Measurements from ENCODE around the gene BAIAP2.

The BAIAP2 gene

GRCh38 chr17:81160306-81160705 lies 125.4 kb downstream of the BAIAP2 start:
- Histone ChIP-seq H3K9ac (ENCODE audit: low read depth in 1 of 2, low read length in 2 of 2) (no peak overlapping the region), H3K27me3 (ENCODE audit: control insufficient read depth in 1 of 2, insufficient read depth in 2 of 2, low read length in 2 of 2) (peaks cover 0 to 6% of the 10 kb centered on the region in 2 donors), H3K9me3 (ENCODE audit: control insufficient read depth in 1 of 2, low read length in 2 of 2) (no peaks in the 10 kb centered on the region), H3K4me3 (ENCODE audit: low read depth in 1 of 2, low read length in 2 of 2) (no peak overlapping the region), H3K4me1 (ENCODE audit: control insufficient read depth in 1 of 2, insufficient read depth in 2 of 2, low read length in 2 of 2) (peaks cover 0 to 2% of the 10 kb centered on the region in 2 donors), H3K36me3 (ENCODE audit: control insufficient read depth in 1 of 2, insufficient read depth in 2 of 2, low read length in 2 of 2) (no peaks in the 10 kb centered on the region), H3K27ac (ENCODE audit: low read depth, low read length) (no peak overlapping the region)

GRCh38 chr17:81160747-81161453 lies 125.9 kb downstream of the BAIAP2 start:
- Histone ChIP-seq H3K4me1 (ENCODE audit: control insufficient read depth in 1 of 2, insufficient read depth in 2 of 2, low read length in 2 of 2) (peaks cover 0 to 7% of the 10 kb centered on the region in 2 donors), H3K36me3 (ENCODE audit: control insufficient read depth in 1 of 2, insufficient read depth in 2 of 2, low read length in 2 of 2) (no peaks in the 10 kb centered on the region), H3K27me3 (ENCODE audit: control insufficient read depth in 1 of 2, insufficient read depth in 2 of 2, low read length in 2 of 2) (peaks cover 0 to 6% of the 10 kb centered on the region in 2 donors), H3K4me3 (ENCODE audit: low read depth in 1 of 2, low read length in 2 of 2) (no peak overlapping the region), H3K9ac (ENCODE audit: low read depth in 1 of 2, low read length in 2 of 2) (no peak overlapping the region), H3K9me3 (ENCODE audit: control insufficient read depth in 1 of 2, low read length in 2 of 2) (no peaks in the 10 kb centered on the region), H3K27ac (ENCODE audit: low read depth, low read length) (no peak overlapping the region)

DNA sequence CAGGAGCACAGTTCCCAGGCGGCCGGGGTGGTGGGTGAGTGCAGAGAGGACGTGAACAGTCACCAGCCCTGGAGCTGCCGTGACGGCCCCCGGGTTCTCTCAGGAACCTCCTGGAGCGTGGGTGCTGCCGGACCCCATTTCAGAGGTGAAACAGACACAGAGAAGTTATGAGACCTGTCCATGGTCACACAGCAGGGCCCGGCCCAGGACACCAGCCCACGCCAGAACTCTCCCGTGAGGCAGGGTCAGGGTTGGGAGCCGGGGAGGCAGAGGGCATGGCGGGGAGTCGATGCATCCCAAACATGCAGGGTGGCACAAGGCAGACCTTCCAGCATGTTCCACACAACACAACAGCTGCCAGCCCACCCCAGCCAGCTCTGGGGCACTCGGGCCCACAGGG lies 126.6 kb downstream of the BAIAP2 start:
- no peak overlapping the region for H3K9ac ChIP-seq (ENCODE audit: low read depth in 1 of 2, low read length in 2 of 2)
- no peak overlapping the region for H3K4me3 ChIP-seq (ENCODE audit: low read depth in 1 of 2, low read length in 2 of 2)
- H3K4me1 ChIP-seq (ENCODE audit: control insufficient read depth in 1 of 2, insufficient read depth in 2 of 2, low read length in 2 of 2), result peaks cover 0 to 7% of the 10 kb centered on the region in 2 donors
- H3K36me3 ChIP-seq (ENCODE audit: control insufficient read depth in 1 of 2, insufficient read depth in 2 of 2, low read length in 2 of 2), result no peaks in the 10 kb centered on the region
- peaks cover 0 to 6% of the 10 kb centered on the region in 2 donors for H3K27me3 ChIP-seq (ENCODE audit: control insufficient read depth in 1 of 2, insufficient read depth in 2 of 2, low read length in 2 of 2)
- no peak overlapping the region for H3K27ac ChIP-seq (ENCODE audit: low read depth, low read length)
- no peaks in the 10 kb centered on the region for H3K9me3 ChIP-seq (ENCODE audit: control insufficient read depth in 1 of 2, low read length in 2 of 2)

DNA sequence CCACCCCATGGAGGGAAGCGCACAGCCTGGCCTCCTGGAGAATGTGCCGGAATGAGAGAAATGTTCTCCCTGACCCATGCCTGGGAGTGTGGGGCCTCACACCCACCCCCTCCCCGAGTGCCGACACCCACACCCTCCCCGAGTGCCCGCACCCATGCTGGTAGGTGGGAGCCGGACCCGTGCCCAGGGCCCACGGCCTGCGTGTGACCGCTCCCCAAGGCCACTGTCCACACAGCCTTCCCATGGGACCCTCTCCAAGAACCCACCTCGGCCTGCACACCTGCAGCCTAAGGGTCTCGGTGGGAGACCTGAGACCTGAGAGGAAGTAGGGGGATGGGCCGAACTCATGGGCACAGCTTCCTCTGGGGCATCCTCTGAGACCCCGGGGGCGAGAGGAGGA lies 127.0 kb downstream of the BAIAP2 start:
- H3K36me3 ChIP-seq (ENCODE audit: control insufficient read depth in 1 of 2, insufficient read depth in 2 of 2, low read length in 2 of 2), result no peaks in the 10 kb centered on the region
- no peak overlapping the region for H3K9ac ChIP-seq (ENCODE audit: low read depth in 1 of 2, low read length in 2 of 2)
- H3K4me1 ChIP-seq (ENCODE audit: control insufficient read depth in 1 of 2, insufficient read depth in 2 of 2, low read length in 2 of 2), result peaks cover 0 to 7% of the 10 kb centered on the region in 2 donors
- no peak overlapping the region for H3K4me3 ChIP-seq (ENCODE audit: low read depth in 1 of 2, low read length in 2 of 2)
- no peaks in the 10 kb centered on the region for H3K9me3 ChIP-seq (ENCODE audit: control insufficient read depth in 1 of 2, low read length in 2 of 2)
- no peak overlapping the region for H3K27ac ChIP-seq (ENCODE audit: low read depth, low read length)
- H3K27me3 ChIP-seq (ENCODE audit: control insufficient read depth in 1 of 2, insufficient read depth in 2 of 2, low read length in 2 of 2), result peaks cover 3 to 6% of the 10 kb centered on the region in 2 donors

DNA sequence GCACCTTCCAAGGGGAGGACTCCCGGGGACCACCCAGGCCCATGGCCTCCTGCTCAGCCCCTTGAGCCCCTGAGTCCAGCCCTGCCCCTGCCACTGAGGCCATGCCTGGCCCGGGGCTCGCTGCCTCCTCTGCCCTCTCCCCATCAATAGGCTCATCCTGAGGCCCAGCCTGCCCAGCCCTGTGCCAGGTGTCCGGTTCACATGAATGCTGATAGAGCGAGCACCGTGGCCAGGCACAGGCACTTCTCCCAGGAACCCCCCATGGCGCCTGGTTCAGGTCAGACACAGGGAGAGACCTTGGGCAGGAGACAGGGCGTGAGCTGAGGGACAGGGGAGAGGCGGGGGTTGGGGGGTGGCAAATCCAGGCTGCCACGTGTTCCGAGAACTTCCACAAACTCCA lies 127.5 kb downstream of the BAIAP2 start:
- Histone ChIP-seq H3K36me3 (ENCODE audit: control insufficient read depth in 1 of 2, insufficient read depth in 2 of 2, low read length in 2 of 2) (no peaks in the 10 kb centered on the region), H3K27me3 (ENCODE audit: control insufficient read depth in 1 of 2, insufficient read depth in 2 of 2, low read length in 2 of 2) (peaks cover 3 to 6% of the 10 kb centered on the region in 2 donors), H3K9ac (ENCODE audit: low read depth in 1 of 2, low read length in 2 of 2) (no peak overlapping the region), H3K4me1 (ENCODE audit: control insufficient read depth in 1 of 2, insufficient read depth in 2 of 2, low read length in 2 of 2) (peaks cover 0 to 7% of the 10 kb centered on the region in 2 donors), H3K4me3 (ENCODE audit: low read depth in 1 of 2, low read length in 2 of 2) (no peak overlapping the region), H3K9me3 (ENCODE audit: control insufficient read depth in 1 of 2, low read length in 2 of 2) (no peaks in the 10 kb centered on the region), H3K27ac (ENCODE audit: low read depth, low read length) (no peak overlapping the region)

- Histone ChIP-seq H3K27ac (ENCODE audit: low read depth, low read length) (no peak overlapping the region), H3K9ac (ENCODE audit: low read depth in 1 of 2, low read length in 2 of 2) (no peak overlapping the region), H3K4me1 (ENCODE audit: control insufficient read depth in 1 of 2, insufficient read depth in 2 of 2, low read length in 2 of 2) (peaks cover 0 to 7% of the 10 kb centered on the region in 2 donors)
Observed at GRCh38 chr17:81163051-81163695, 128.2 kb downstream of the BAIAP2 start.

GRCh38 chr17:81163703-81164370 lies 128.9 kb downstream of the BAIAP2 start:
- Histone ChIP-seq H3K36me3 (ENCODE audit: control insufficient read depth in 1 of 2, insufficient read depth in 2 of 2, low read length in 2 of 2) (no peaks in the 10 kb centered on the region), H3K9me3 (ENCODE audit: control insufficient read depth in 1 of 2, low read length in 2 of 2) (no peaks in the 10 kb centered on the region), H3K27me3 (ENCODE audit: control insufficient read depth in 1 of 2, insufficient read depth in 2 of 2, low read length in 2 of 2) (peaks cover 5 to 6% of the 10 kb centered on the region in 2 donors), H3K4me1 (ENCODE audit: control insufficient read depth in 1 of 2, insufficient read depth in 2 of 2, low read length in 2 of 2) (peaks cover 0 to 7% of the 10 kb centered on the region in 2 donors), H3K4me3 (ENCODE audit: low read depth in 1 of 2, low read length in 2 of 2) (no peak overlapping the region), H3K27ac (ENCODE audit: low read depth, low read length) (no peak overlapping the region), H3K9ac (ENCODE audit: low read depth in 1 of 2, low read length in 2 of 2) (no peak overlapping the region)

More at GRCh38 chr17:81163051-81163695, 128.2 kb downstream of the BAIAP2 start:
- H3K4me3 ChIP-seq (ENCODE audit: low read depth in 1 of 2, low read length in 2 of 2), result no peak overlapping the region
- H3K36me3 ChIP-seq (ENCODE audit: control insufficient read depth in 1 of 2, insufficient read depth in 2 of 2, low read length in 2 of 2), result no peaks in the 10 kb centered on the region
- peaks cover 3 to 6% of the 10 kb centered on the region in 2 donors for H3K27me3 ChIP-seq (ENCODE audit: control insufficient read depth in 1 of 2, insufficient read depth in 2 of 2, low read length in 2 of 2)
- H3K9me3 ChIP-seq (ENCODE audit: control insufficient read depth in 1 of 2, low read length in 2 of 2), result no peaks in the 10 kb centered on the region

DNA sequence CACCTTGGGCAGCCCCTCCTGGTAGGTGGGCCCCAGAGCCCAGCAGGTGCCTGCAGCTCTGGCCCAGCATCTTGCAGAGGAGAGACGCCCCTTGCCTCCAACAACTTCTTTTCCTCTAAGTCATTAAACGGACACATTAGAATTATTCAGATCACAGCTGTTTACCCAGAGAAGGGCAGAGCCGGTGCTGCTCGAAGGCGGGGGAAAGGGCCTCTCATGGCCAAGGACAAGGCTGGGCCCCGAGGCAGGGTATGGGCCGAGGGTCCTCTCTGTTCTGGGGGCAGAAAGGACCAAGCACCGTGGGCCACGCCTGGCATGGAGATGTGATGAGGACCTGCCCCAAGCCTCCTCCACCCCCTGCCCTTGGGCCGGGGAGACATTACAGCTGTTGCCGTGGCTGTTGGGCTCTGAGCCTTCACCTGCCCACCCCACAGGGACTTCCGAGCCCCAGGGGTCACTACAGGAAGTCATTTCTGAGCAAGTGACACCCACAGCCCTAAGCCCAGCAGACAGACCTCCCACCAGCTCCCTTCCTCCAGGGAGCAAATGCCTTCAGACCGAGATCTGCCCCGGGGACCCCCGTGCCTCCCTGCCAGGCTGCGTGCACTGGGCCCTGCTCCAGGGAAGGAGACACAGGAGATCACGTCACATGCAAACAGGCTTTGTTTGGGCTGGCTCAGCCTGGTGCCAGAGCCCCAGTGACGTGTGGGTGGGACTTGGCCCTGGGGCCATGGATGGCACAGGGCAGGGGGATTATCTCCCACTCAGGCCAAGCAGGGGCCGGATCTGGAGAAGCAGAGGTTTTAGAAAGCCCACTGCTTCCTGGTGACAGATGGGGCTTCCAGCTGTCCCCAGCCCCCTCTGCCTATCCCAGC lies 129.7 kb downstream of the BAIAP2 start:
- H3K27me3 ChIP-seq (ENCODE audit: control insufficient read depth in 1 of 2, insufficient read depth in 2 of 2, low read length in 2 of 2), result peaks cover 6% of the 10 kb centered on the region in 2 donors
- no peaks in the 10 kb centered on the region for H3K9me3 ChIP-seq (ENCODE audit: control insufficient read depth in 1 of 2, low read length in 2 of 2)
- no peak overlapping the region for H3K9ac ChIP-seq (ENCODE audit: low read depth in 1 of 2, low read length in 2 of 2)
- H3K36me3 ChIP-seq (ENCODE audit: control insufficient read depth in 1 of 2, insufficient read depth in 2 of 2, low read length in 2 of 2), result no peaks in the 10 kb centered on the region
- no peak overlapping the region for H3K27ac ChIP-seq (ENCODE audit: low read depth, low read length)
- no peak overlapping the region for H3K4me3 ChIP-seq (ENCODE audit: low read depth in 1 of 2, low read length in 2 of 2)
- H3K4me1 ChIP-seq (ENCODE audit: control insufficient read depth in 1 of 2, insufficient read depth in 2 of 2, low read length in 2 of 2), result peaks cover 0 to 7% of the 10 kb centered on the region in 2 donors

DNA sequence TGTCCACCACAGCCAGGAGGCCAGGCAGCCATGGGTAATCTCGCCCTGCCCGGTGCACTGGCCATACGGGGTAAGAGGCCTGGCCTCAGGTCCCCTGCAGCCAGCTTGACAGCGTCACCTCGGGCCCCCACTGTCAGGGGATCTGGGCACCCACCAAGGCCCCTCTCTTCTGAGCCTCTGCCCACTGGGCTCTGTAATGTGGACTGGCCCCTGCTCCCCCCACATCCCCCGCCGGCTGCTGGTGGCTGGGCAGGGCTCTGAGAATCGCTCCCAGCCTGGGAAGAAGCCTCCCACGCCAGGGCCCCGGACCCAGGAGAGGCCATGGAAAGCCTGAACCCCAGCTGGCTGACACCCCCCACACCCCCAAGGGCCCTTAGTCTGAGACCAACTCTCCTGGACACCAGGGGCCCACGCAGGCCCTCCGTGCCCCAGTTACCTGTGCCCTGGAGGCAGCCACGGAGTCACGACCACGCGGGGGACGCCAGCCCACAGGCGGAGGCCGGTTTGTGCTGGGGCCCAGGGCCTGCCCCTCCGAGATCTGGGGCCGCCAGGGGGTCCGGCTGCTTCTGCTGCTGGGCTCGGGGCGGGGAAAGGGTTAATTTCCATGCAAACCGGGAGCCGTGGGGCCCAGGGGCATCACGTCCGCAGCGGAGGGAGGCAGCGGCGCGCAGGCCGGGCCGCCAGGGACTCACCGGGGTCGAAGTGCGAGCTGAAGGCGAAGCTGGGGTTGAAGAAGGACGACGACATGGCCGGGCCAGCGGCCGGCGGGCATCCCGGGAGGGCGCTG lies 130.5 kb downstream of the BAIAP2 start, which contains the start of gene PVALEF:
PVALEF (plus strand) TSS at position 262 of the 787 bp plus-strand sequence. CDS start 15,720 bp downstream, outside the sequence.
- Histone ChIP-seq H3K9me3 (ENCODE audit: control insufficient read depth in 1 of 2, low read length in 2 of 2) (no peaks in the 10 kb centered on the region), H3K36me3 (ENCODE audit: control insufficient read depth in 1 of 2, insufficient read depth in 2 of 2, low read length in 2 of 2) (no peaks in the 10 kb centered on the region), H3K9ac (ENCODE audit: low read depth in 1 of 2, low read length in 2 of 2) (no peak within 1 kb of the TSS), H3K4me1 (ENCODE audit: control insufficient read depth in 1 of 2, insufficient read depth in 2 of 2, low read length in 2 of 2) (peaks cover 0 to 7% of the 10 kb centered on the region in 2 donors), H3K27ac (ENCODE audit: low read depth, low read length) (no peak within 1 kb of the TSS), H3K27me3 (ENCODE audit: control insufficient read depth in 1 of 2, insufficient read depth in 2 of 2, low read length in 2 of 2) (peaks cover 6% of the 10 kb centered on the region in 2 donors), H3K4me3 (ENCODE audit: low read depth in 1 of 2, low read length in 2 of 2) (peak within 1 kb of the TSS in 1 of 2 donors; percentile 43)

Measured in duodenal mucosa (tissue), 2 donors.